GM11168 (cell line): Measurements from ENCODE around the gene FAM228B.
"Not testable (repeated sequence)": the region's sequence is repeated elsewhere in the genome, so short reads cannot be mapped to it uniquely, and the experiment has no call there.

Source experiments
- in situ Hi-C: fragments of 300-500 bp; cut with MboI; formaldehyde crosslinking; loops from one replicate; pipeline ENCODE4 v1.12.0; 2022; ENCODE audit warnings: low sequenced_read_pairs; ENCODE audit not compliant: unreplicated experiment

The FAM228B gene

DNA sequence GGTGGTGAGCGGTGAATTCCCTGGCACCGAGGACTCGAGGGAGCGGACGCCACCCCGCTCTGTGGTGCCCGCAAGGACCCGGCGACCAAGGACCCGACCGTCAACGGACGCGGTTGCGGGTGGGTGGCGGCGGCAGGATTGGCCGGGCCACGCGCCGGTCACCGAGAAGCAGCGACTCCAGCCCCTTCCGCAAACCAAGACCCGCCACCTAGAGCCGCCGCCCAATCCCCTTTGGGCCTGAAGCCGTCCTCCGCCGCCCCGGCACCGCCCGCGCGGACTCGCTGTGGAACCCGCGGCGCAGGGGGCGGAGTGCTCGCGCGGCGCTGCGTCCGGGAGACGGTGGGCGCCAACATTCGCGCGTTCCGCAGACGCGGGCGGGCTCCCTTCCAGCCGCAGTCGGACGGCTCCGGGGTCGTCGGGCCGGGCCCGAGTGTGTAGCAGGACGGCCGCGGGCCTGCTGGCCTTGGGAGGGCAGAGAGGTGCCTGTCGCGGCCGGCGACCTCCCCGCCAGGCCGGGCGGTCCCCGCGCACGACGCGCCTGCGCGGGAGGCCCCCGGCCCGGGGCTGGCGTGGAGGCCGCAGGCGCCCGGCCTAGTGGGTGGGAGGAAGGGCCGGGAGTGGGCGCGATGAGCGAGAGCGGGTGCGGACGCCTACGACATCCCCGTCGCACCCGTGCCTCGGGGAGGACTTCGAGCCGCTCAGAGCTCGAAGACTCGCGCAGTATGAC is at the start of gene FAM228B, which contains the start of gene PFN4:
Gene FAM228B (plus strand): TSS at position 275 of the 727 bp plus-strand sequence. CDS start 893 bp downstream, outside the sequence.
Gene PFN4 (minus strand): TSS at position 140 of the 727 bp plus-strand sequence. CDS start 799 bp downstream, outside the sequence.
- in situ Hi-C loops, result no loop called here

DNA sequence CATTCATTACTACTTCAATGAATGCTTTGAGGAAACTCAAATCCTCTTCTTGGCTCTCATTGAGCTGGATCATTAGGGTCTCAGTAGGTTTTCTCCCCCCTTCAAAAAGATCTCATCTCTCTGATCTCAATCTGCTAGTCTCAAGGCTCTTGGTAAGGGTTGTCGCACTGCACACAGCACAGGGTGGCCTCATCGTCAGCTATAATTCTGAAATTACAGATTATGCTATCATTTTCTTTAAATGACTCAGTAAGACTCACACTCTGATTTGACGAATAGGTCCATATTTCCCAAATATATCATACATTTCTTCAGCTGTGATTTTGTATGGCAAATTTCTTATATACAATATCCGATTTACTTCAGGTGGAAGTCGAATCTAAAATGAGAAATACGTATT is 49.5 kb upstream of the FAM228B start:
- in situ Hi-C loops, result no loop called here

DNA sequence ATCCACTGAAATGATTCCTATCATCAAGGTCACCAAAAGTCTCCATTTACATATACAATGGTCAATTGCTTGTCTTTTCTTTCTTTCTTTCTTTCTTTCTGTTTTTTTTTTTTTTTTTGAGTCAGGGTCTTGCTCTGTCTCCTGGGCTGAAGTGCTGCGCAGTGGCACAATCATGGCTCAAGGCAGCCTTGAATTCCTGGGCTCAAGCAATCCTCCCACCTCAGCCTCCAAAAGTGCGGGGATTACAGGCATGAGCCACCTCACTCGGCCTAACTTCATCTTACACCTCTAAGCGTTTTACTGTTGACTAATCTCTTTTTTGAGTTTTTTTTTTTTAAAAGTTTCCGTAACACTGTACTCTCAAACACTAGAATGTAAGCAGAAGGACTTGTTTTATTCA is 48.0 kb upstream of the FAM228B start:
- in situ Hi-C loops, result no loop called here

DNA sequence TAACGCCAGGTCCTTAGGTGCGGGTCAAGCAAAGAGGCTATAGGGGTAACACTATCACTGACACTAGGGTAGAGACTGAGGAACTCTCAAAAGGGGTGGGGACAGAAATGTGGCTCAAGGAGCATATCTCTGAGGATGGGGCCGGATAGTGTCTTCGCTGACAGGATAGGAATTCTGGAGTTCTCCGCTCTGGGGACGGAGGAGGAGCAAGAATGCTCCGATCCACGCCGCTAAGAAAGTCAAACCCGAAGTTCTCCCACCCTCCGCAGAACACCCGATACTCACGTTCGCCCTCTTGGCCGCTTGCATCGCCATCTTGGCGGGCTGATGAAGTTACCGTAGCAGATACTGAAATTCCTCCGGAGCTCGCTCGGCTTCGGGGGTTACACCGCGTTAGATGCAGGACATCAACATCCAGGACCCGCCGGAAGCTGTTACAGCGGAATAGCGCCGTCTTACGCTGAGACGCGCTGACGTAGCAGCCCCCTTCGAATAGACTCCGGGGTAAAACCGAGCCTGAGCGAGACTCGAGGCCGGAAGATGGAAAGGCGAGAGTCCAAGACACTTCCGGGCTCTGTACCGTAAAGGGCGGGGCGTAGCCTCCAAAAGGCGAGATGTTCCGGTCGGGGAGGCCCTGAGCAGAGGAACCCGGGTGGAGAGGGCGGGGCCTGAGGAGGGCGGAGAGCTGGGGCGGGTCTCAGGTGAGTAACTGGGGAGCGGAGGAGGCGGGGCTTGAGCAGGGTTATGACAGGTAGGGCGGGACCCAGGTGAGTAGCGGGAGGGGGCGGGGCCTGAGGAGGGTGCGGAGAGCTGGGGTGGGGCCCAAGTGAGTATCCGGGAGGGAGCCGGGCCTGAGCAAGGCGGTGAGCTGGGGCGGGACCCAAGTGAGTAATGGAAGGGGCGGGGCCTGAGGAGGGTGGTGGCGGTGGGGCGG is 47.1 kb upstream of the FAM228B start, which contains the start of gene SF3B6:
Gene SF3B6 (minus strand): TSS at position 412 of the 934 bp plus-strand sequence. CDS start 97 bp downstream, at position 315.
- in situ Hi-C loops, result no loop called here

DNA sequence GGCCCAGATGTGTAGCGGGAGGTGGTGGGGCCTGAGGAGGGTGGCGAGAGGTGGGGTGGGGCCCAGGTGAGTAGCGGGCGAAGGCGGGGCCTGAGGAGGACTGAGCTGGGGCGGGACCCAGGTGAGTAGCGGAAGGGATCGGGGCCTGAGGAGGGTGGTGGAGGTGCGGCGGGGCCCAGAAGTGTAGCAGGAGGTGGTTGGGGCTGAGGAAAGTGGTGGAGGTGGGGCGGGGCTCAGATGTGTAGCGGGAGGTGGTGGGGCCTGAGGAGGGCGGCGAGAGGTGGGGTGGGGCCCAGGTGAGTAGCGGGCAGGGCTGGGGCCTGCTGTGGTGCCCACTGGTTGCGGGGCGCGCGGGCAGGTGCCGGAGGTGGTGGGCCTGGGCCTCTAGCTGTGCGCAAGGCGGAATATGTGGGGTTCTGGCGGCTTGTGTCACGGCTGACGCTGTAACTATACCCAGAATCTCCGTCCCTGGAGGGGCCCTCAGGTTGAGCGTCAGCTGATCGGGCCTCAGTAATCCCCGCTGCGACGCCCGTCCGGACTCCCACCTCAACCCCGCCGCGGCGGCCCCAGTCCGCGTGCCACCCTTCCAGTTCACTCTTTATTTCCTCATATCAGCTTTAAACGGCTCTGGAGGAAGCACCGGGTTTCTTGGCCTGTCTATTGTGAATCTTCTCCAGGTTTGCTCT is 46.3 kb upstream of the FAM228B start:
- in situ Hi-C loops, result no loop called here

DNA sequence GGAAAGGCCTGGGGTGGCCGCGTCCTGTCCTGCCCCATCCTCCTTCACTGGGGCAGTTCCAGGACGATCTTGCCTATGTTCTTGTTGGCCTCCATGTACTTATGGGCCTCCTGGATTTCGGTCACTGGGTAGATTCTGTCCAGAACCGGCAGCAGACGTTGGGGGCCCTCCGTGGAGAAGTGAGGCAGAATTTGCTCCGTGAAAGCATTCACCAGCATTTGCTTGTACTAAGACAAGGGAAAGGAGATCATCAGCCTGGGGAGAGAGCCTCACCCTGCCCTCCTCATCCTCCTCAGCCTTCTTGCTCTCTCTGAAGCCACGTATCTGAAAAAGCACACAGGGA is 45.8 kb upstream of the FAM228B start:
- in situ Hi-C loops, result no loop called here

DNA sequence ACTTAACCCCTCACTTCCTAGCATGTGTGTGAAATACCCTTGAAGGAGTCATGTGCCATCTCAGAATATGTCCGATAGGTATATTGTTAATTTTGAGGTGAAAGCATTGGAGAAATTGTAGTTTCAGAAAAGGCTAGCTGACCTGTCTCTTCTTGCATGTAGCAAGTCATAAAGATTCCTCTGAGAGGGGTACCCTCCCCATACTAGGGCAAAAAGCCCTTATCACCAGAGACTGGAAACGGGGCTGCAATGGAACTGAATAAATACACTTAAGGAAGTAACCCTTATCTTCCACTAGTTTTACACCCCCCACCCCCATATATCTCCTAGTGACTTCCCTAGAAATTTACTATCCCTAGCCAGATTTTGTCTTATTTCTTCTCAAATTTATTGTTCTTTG is 45.4 kb upstream of the FAM228B start:
- in situ Hi-C loops, result no loop called here

DNA sequence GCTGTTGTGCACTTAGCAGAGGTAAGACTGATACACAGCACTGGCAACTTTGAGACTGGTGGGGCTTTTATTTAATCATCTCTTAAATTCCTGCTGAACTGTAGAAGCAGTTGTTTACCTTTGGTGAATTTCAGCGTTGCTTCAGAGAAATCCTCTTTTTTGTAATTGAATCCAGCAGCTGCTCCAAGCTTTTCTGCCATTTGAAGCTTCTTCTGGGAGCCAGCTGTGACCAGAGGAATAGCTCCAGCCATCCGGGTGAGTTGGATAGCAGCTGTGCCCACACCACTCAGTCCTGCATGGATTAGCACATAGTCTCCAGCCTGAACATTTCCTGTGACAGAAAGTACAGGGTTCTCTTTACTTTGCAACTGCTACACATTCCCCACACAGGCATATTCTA is 42.6 kb upstream of the FAM228B start:
- in situ Hi-C loops, result no loop called here

DNA sequence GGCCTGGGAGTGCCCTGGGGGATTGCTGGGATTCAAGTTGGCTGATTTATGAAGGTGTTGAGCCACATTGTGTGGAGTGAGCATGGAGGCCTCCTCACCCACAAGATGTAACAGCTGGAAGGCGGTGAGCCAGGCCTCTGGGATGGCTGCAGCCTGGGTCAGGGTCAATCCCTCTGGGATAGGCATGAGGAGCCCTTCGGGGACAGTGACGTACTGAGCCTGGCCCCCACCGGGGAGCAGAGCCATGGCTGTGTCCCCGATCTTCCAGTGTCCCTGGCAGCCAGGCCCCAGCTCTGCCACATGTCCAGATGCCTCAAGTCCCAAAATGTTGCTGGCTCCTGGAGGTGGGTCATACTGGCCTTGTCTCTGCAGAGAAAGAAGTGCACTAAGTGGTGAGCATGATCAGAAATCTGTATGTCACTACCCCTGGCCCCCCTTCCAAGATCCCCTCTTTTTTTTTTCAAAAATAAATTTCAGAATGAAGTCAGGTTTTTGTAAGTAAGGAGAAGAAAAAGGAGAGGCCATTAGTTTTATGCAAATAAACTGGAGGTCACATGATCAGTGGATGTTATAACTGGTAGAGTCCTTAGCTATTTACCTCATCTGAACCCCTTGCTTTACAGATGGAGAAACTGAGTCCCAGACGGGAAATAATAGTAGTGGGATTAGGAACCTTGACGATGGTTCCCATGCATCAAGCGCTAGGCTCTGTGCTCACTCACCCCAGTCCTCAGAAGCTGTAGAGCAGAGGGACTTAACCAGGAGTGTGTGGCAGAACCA is 40.3 kb upstream of the FAM228B start:
- in situ Hi-C loops, result no loop called here

DNA sequence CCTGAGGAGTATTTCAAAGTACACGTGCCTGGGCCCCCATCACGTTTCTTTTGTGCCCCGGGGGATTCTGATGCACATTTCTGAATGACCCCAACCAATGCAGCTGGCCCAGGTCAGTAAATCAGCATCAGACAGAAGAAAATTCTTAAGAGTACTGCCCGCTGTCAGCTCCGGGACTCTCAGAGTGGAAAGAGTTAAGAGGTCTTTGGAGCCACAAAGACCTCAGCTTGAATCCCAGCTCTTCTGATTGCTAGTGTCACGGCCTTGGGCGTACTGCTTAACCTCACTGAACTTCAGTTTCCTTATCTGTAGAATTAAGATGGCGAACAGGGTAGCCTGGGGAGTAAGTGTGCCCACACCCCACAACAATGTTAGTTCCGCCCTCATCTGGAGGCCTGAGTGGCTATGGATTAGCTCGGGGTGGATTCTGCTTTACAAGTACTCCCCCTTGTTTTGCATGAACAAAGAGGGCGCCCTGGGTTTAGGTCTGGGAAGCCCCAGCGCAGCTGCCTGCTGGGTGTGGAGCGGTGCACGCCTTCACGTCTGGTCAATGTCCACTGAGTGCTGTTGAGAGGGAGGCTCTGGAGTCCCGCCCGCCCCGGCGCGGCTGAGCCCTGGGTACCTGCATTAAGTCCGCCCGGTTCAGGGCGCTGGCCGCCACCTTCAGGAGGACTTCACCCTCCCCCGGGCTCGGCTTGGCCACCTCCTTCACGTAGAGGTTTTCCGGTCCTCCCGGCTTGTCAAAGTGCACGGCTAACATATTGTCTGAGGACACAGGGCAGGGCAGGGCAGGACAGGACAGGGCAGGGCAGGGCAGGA is 39.5 kb upstream of the FAM228B start:
- in situ Hi-C loops, result no loop called here

DNA sequence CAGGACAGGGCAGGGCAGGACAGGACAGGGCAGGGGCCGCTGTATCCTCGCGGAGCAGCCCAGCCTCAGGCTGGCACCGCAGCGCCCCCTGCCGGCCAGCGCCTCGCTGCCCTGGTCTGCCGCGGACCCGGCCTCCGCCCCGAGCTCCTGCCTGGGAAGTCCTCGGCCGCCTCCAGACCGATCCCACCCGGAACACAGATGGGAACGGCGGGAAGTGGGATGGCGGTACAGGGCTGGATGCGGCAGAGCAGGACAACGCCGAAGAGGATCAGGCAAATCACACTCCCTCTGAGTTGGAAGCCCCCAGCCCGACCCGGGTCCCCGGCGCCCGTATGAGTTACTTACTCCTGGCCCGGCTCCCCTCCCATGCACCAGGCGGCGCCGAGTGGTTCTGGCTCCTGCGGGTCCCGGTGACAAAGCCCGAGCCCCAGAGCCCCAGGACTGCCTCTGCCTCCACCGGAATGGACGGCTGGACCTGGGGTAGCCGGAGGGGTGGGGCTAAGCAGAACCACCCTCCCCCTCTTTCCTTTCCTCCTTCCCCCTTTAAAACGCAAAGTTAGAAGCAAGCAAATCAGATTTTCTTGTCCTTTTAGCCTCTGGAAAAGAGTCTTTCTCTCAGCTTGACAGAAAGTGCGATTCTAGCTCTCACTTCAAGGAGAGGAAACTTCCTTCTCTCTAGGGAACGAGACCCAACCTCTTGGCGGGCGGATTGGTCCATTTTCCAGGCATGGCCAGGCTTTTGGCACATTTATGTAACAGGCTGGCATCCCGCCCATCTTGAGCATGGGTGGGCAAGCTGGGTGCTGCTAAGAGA is 38.7 kb upstream of the FAM228B start, which contains the start of gene TP53I3:
Gene TP53I3 (minus strand): TSS at position 449 of the 814 bp plus-strand sequence. CDS start 508 bp downstream, outside the sequence.
- in situ Hi-C loops, result no loop called here

DNA sequence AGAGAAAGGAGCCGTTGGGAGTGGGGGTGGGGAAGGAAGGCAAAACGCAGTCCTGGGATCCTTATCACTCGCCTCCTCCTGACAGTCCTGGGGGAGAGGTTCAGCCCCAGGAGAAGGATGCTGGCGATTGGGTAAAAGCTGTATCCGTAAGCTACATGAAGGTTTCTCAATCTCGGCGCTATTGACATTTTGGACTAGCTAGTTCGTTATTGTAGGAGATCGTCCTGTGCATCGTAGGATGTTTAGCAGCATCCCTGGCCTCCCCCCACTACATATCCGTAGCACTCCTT is 38.1 kb upstream of the FAM228B start:
- in situ Hi-C loops, result no loop called here

DNA sequence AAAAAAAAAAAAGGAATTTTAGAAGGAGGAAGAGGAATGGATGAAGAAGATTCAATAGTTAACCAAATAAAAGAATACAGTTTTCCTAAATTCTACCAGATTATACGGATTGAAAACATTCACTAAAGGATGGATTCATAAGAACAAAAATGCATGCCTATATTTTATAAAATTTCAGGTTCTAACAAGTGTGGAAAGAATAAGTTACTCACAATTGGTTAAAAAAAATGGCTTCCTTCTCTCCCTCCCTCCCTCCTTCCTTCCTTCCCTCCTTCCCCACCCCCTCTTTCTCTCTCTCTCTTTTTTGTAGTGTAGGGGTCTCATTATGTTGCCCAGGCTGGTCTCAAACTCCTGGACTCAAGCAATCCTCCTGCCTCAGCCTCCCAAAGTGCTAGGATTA is 37.0 kb upstream of the FAM228B start:
- in situ Hi-C loops, result no loop called here

DNA sequence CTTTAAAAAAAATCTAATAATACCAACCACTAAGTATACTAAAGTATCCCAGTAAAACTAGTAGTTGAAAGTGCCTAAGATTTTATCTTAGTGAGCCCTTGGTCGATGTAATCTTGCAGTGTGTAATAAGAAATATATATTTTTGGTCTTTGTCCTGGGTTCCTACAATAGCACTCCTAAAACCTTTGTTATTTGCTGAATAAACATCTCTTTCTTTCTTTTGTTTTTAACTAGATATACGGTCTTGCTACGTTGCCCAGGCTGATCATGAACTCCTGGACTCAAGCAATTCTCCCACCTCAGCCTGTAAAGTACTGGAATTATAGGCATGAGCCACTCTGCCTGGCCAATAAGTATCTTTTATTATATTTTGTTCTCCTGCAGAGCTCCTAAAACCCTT is 36.2 kb upstream of the FAM228B start:
- in situ Hi-C loops, result no loop called here

DNA sequence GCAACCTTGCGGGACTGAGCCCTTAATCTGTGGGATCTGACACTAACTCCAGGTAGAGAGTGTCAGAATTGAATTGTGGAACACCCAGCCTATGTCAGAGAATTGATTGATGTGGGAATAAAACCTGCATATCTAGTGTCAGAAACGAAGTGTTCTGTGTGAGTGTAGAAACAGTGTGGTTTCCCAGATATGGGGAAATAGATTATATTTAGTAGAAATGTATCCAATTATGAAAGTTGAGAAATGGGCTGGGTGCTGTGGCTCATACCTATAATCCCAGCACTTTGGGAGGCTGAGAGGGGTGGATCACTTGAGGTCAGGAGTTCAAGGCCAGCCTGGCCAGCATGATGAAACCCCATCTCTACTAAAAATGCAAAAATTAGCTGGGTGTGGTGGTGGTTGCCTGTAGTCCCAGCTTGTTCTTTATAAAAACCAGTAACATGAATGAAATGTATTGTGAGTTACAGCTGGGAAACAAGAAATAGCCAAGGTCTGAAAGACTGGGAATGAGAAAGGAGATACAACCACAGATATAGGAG is 34.4 kb upstream of the FAM228B start:
- in situ Hi-C loops, result no loop called here

DNA sequence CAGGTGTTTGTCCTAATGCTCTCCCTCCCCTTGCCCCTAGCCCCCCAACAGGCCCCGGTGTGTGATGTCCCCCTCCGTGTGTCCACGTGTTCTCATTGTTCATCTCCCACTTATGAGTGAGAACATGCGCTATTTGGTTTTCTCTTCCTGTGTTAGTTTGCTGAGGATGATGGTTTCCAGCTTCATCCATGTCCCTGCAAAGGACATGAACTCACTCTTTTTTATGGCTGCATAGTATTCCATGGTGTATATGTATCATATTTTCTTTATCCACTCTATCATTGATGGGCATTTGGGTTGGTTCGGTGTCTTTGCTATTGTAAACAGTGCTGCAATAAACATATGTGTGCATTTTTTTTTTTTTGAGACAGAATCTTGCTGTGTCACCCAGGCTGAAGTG is 30.0 kb upstream of the FAM228B start:
- in situ Hi-C loops, result not testable (repeated sequence)

DNA sequence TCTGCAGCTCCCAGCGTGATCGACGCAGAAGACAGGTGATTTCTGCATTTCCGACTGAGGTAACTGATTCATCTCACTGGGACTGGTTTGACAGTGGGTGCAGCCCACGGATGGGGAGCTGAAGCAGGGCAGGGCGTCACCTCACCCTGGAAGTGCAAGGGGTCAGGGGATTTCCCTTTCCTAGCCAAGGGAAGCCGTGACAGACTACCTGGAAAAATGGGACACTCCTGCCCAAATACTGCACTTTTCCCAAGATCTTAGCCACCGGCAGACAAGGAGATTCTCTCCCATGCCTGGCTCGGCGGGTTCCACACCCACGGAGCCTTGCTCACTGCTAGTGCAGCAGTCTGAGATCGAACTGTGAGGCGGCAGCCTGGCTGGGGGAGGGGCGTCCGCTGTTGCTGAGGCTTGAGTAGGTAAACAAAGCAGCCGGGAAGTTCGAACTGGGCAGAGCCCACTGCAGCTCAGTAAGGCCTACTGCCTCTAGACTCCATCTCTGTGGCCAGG is 28.0 kb upstream of the FAM228B start:
- in situ Hi-C loops, result not testable (repeated sequence)

DNA sequence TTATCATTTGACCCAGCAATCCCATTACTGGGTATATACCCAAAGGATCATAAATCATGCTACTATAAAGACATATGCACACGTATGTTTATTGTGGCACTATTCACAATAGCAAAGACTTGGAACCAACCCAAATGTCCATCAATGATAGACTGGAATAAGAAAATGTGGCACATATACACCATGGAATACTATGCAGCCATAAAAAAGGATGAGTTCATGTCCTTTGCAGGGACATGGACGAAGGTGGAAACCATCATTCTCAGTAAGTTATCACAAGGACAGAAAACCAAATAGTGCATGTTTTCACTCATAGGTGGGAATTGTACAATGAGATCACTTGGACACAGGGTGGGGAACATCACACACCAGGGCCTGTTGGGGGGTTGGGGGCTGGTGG is 22.5 kb upstream of the FAM228B start:
- in situ Hi-C loops, result not testable (repeated sequence)
